ENCODE results near the gene PLCH1.

The PLCH1 gene

GRCh38 chr3:155746703-155747102 is 1.8 kb upstream of the PLCH1 start:
- DNase-seq (ENCODE audit: low read depth) = no peak

GRCh38 chr3:155745795-155746550 is 1.1 kb upstream of the PLCH1 start:
- DNase-seq (ENCODE audit: low read depth) = no peak

GRCh38 chr3:155744010-155744625 is 753 bp downstream of the PLCH1 start:
- peak; percentile 67 for DNase-seq (ENCODE audit: low read depth)

GRCh38 chr3:155743606-155744005 is 1.3 kb downstream of the PLCH1 start:
- no peak for DNase-seq (ENCODE audit: low read depth)

GRCh38 chr3:155742349-155742965 is 2.4 kb downstream of the PLCH1 start:
- DNase-seq (ENCODE audit: low read depth) = no peak

- DNase-seq (ENCODE audit: low read depth) = no peak
These were observed 3.3 kb downstream of the PLCH1 start for GRCh38 chr3:155741603-155742002.

GRCh38 chr3:155741101-155741500 is 3.8 kb downstream of the PLCH1 start:
- no peak for DNase-seq (ENCODE audit: low read depth)

GRCh38 chr3:155739154-155739553 is 5.7 kb downstream of the PLCH1 start:
- peak; percentile 39 for DNase-seq (ENCODE audit: low read depth)

- no peak for DNase-seq (ENCODE audit: low read depth)
These were observed 6.2 kb downstream of the PLCH1 start for GRCh38 chr3:155738580-155739076.

- DNase-seq (ENCODE audit: low read depth) = no peak
These were observed 6.9 kb downstream of the PLCH1 start for GRCh38 chr3:155737844-155738460.

- DNase-seq (ENCODE audit: low read depth) = no peak
These were observed 8.5 kb downstream of the PLCH1 start for GRCh38 chr3:155736381-155736780.

GRCh38 chr3:155730843-155731242 is 14.0 kb downstream of the PLCH1 start:
- no peak for DNase-seq (ENCODE audit: low read depth)

- DNase-seq (ENCODE audit: low read depth) = no peak
These were observed 17.0 kb downstream of the PLCH1 start for GRCh38 chr3:155727836-155728235.

GRCh38 chr3:155714295-155714718 is 30.6 kb downstream of the PLCH1 start:
- DNase-seq (ENCODE audit: low read depth) = no peak

GRCh38 chr3:155712008-155712407 is 32.9 kb downstream of the PLCH1 start:
- DNase-seq (ENCODE audit: low read depth) = no peak

- no peak for DNase-seq (ENCODE audit: low read depth)
These were observed 39.9 kb downstream of the PLCH1 start for GRCh38 chr3:155704771-155705559.

- no peak for DNase-seq (ENCODE audit: low read depth)
These were observed 40.8 kb downstream of the PLCH1 start for GRCh38 chr3:155704061-155704460.

GRCh38 chr3:155702745-155703591 is 41.9 kb downstream of the PLCH1 start:
- no peak for DNase-seq (ENCODE audit: low read depth)

GRCh38 chr3:155701882-155702465 is 42.9 kb downstream of the PLCH1 start:
- peak; percentile 82 for DNase-seq (ENCODE audit: low read depth)

- DNase-seq (ENCODE audit: low read depth) = no peak
These were observed 47.3 kb downstream of the PLCH1 start for GRCh38 chr3:155697542-155697941.

Data from ELR (cell line).